Transverse colon (tissue), 4 donors: ENCODE measurements around the gene LRRC8D.

ENCODE experiments used
- CTCF ChIP-seq, 5 experiments: fragments of 200-600 bp in 3 of 5; fragments of 450-650 bp in 2 of 5; sonication (generic) in 3 of 5; IDR thresholded peaks; 1 replicate in 2 of 5; 2 replicates in 3 of 5; pipeline ENCODE4 v1.5.1; 2016 to 2017; ENCODE audit warnings: antibody characterized with exemption in 5 of 5, inconsistent platforms in 3 of 5, mild to moderate bottlenecking in 2 of 5, moderate library complexity in 1 of 5
- EP300 ChIP-seq: sonication (generic); formaldehyde crosslinking; IDR thresholded peaks from one replicate; pipeline ENCODE4 v1.6.1; 2017; ENCODE audit warnings: antibody characterized with exemption, low read depth
- POLR2AphosphoS5 ChIP-seq, 3 donors: sonication (generic); formaldehyde crosslinking; IDR thresholded peaks; one replicate each; pipeline ENCODE4 v1.6.1; 2016; ENCODE audit warnings: antibody characterized with exemption in 3 of 3

- TF ChIP-seq POLR2AphosphoS5 (IDR thresholded peaks at IDR 0.05) = no peak
- TF ChIP-seq CTCF (IDR thresholded peaks at IDR 0.05) = no peak
- TF ChIP-seq EP300 = no peak
Observed at GRCh38 chr1:89975540-89976125, 154.8 kb downstream of the LRRC8D start.
